ENCODE results near the gene ZBTB22.
A peak's percentile ranks its signal among the peaks of the same experiment; 100 is the strongest.
"Not testable (repeated sequence)": the region's sequence is repeated elsewhere in the genome, so short reads cannot be mapped to it uniquely, and the experiment has no call there.

Gene ZBTB22, protein sequence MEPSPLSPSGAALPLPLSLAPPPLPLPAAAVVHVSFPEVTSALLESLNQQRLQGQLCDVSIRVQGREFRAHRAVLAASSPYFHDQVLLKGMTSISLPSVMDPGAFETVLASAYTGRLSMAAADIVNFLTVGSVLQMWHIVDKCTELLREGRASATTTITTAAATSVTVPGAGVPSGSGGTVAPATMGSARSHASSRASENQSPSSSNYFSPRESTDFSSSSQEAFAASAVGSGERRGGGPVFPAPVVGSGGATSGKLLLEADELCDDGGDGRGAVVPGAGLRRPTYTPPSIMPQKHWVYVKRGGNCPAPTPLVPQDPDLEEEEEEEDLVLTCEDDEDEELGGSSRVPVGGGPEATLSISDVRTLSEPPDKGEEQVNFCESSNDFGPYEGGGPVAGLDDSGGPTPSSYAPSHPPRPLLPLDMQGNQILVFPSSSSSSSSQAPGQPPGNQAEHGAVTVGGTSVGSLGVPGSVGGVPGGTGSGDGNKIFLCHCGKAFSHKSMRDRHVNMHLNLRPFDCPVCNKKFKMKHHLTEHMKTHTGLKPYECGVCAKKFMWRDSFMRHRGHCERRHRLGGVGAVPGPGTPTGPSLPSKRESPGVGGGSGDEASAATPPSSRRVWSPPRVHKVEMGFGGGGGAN

DNA sequence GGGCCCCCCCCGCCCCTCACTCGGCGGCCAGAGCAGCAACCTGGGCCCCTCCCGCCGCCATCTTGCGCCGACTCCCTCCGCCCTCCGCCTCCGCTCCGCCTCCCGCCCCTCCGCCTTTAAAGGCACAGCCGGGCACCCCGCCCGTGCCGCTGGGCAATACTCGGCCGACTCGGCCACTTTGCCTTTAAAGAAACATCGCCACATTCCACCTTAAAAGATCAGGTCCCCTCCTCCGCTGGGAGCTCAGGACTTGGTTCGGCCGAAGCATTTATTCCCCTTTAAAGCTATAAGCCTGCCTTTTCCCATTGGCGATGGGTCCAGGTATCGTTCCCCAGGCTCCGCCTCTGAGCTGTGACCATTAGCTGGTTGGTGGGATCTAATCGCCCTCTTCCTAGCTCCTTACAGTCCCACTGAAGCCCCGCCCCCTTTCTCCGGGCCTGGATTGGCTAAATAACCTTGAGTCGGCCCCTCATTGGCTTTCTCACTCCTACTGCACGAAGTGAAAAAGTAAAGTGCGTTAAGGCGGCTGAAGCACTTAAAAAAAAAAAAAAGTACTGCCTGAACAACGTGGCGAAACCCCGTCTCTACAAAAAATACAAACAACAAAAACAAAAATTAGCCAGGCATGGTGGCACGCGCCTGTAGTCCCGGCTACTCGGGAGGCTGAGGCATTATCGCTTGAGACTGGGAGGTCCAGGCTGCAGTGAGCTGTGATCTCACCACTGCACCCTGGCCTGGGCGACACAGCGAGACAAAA, at the start of gene ZBTB22:
ZBTB22 (minus strand) TSS at position 76 of the 757 bp plus-strand sequence. CDS start 828 bp downstream, outside the sequence.
- peak; percentile 99 for DNase-seq (ENCODE audit: low read depth, low spot score)

DNA sequence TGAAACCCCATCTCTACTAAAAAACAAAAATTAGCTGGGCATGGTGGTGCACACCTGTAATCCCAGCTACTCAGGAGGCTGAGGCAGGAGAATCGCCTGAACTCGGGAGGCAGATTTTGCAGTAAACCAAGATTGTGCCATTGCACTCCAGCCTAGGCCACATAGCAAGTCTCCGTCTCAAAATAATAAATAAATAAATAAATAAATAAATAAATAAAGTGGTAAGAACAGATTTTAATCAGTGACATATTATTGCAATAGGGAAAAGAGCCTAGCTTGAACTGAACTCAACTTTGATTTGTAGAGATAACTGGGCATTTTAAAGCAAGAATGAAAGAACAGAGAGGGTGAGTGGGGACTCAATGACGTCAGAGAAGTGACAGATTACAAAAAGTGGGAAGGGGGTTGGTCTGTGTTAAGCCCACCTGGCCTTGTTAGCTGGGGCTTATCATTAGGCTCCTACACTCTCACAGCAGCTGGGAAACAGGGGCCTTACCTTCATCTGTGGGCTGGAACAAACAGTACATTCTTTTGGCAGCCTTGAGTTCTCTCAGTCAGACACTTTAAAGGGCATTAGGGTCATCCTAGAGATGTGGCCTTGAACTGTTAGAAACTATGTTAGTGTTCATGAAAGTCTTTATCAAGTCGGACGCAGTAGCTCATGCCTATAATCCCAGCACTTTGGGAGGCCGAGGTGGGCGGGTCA, 49.6 kb upstream of the ZBTB22 start:
- DNase-seq (ENCODE audit: low read depth, low spot score), result no peak

DNA sequence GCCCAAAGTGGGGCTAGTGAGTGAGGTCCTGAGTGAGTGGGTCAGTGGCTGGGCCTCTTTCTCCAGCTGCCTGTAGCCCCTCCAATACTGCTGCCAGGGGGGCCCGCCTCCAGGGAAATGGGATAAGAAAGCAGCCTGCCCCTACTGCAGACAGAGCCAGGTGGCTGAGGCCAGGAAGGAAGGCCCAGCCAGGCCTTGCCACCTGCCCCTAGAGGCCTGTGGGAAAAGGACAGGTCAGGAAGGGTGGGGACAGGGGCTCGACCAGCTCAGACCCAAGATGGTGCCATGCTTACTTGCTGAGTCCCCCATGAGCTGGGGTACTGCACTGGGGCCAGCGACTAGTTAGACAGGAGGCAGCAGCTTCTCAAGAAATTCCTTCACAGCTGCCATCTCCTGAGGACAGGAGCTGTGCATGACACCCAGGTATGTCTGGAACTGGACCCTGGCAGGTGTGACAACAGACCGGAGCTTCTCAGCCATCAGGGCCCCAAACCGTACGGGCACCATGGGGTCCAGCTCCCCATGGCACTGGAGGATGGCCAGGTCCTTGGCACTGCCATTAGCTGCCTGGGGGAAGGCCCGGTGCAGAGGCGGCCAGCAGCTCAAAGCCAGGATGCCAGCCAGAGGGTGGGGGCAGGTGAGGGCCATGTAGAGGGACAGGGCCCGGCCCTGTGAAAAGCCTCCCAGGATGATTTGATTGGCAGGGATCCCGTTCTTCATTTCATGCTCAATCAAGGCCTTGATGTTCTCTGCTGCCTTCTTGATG, 47.8 kb upstream of the ZBTB22 start:
- peak; percentile 24 for DNase-seq (ENCODE audit: low read depth, low spot score)

DNA sequence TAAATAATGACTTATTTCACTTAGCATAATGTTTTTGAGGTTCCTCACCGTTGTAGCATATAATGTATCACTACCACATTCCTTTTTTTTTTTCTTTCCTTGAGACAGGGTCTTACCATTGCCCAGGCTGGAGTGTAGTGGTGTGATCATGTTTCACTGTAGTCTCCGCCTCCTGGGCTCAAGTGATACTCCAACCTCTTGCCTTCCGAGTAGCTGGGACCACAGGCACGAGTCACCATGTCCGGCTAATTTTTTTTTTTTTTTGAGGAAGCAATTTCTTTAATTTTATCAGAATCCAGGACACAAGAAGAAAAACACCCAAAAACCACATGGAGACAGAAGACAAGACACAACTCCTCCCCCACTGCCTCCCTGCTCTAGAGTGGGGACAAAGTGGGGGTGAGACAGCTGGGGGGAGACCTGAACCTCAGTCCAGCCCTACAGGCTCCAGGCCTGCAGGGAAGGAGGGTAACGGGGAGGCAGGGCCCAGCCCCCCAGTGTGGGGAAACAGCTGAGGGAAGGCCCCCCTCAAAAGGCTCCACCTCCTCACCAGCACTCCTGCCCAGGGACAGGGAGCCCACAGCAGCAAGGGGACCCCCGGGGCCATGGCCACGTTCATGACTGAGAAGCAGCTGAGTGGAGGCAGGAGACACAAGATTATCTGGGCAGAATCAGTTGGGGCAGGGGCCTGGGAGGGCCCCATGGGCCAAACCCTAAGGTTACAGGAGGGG, 47.1 kb upstream of the ZBTB22 start:
- peak; percentile 70 for DNase-seq (ENCODE audit: low read depth, low spot score)

DNA sequence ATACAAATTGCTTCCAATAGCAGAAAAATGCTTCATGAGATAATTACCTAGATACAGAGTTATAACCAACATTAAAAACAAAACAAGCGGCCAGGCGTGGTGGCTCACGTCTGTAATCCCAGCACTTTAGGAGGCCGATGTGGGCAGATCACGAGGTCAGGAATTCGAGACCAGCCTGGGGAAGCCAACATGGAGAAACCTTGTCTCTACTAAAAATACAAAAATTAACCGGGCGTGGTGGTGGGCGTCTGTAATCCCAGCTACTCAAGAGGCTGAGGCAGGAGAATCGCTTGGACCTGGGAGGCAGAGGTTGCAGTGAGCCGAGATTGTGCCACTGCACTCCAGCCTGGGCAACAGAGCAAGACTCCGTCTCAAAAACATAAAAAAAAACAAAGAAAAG, 45.9 kb upstream of the ZBTB22 start:
- DNase-seq (ENCODE audit: low read depth, low spot score), result not testable (repeated sequence)

DNA sequence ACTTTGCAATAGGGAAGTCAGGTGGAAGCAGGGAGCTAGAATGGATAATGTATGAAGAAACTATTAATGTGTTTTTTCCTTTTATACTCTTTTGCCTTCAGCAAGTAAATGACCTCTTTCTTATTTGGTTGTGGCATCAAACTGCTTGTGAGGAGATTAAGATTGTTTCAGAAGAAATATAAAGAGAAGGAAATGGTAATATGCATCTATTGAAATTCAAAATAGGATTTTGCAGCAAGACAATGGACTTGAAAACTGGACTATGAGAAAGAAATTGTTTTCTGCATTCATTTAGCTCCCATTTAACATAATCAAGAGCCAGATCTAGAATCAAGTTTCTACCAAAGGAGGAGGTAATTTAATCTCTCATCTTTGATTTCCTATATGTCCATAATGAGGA, 41.8 kb upstream of the ZBTB22 start:
- DNase-seq (ENCODE audit: low read depth, low spot score), result no peak

DNA sequence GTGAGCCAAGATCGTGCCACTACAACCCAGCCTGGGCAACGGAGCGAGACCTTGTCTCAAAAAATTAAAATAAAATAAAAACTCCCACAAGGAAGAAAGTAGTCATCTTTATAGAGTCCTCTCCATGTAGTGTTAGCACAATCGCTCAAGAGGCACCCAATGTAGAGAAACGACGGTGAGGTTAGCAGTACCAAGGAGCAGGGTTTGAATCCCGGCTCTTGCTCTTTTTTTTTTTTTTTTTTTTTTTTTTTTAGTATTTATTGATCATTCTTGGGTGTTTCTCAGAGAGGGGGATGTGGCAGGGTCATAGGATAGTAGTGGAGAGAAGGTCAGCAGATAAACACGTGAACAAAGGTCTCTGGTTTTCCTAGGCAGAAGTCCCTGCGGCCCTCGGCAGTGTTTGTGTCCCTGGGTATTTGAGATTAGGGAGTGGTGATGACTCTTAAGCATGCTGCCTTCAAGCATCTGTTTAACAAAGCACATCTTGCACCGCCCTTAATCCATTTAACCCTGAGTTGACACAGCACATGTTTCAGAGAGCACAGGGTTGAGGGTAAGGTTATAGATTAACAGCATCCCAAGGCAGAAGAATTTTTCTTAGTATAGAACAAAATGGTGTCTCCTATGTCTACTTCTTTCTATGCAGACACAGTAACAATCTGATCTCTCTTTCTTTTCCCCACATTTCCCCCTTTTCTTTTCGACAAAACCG, 39.8 kb upstream of the ZBTB22 start:
- DNase-seq (ENCODE audit: low read depth, low spot score), result not testable (repeated sequence)

DNA sequence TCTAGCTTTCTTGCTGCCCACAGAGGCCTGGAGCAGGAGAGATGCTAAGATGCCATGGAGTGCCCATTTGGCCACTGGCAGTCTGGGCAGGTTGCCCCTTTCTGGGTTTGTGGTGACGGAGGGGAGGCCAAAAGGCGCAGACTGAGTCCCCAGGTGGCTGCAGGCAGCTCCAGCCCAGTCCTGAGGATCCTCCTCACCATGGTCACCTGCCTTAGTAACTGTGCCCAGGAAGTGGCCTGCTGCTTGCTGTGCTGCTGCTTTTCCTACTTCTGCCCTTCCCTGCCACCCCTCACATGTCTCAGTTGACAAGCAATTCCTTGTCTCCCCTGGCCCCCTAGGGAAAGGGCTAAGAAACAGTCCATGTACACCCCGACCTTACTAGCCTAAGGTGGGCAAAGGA, 38.8 kb upstream of the ZBTB22 start:
- no peak for DNase-seq (ENCODE audit: low read depth, low spot score)

DNA sequence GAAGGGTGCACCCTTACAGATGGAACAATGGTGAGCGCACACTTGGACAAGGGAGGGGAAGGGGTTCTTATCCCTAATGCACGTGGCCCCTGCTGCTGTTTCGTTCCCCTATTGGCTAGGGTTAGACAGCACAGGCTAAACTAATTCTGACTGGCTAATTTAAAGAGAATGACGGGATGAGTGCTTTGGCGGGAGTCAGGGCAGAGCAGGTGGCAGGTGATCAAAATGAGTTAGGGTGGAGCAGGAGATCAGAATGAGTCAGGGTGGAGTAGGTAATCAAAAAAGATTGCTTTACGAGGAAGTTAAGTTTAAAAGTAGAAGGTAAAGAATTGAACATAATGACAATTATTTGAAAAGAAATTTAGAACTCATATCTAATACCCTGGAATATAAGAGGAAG, 38.3 kb upstream of the ZBTB22 start:
- DNase-seq (ENCODE audit: low read depth, low spot score), result not testable (repeated sequence)

DNA sequence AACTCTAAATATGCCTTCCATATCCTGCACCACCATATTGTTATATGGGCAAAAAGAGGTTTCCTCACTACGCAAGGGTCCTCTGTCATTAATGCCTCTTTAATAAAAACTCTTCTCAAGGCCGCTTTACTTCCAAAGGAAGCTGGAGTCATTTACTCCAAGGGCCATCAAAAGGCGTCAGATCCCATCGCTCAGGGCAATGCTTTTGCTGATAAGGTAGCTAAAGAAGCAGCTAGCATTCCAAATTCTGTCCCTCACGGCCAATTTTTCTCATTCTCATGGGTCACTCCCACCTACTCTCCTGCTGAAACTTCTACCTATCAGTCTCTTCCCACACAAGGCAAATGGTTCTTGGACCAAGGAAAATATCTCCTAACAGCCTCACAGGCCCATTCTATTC, 30.3 kb upstream of the ZBTB22 start:
- no peak for DNase-seq (ENCODE audit: low read depth, low spot score)

DNA sequence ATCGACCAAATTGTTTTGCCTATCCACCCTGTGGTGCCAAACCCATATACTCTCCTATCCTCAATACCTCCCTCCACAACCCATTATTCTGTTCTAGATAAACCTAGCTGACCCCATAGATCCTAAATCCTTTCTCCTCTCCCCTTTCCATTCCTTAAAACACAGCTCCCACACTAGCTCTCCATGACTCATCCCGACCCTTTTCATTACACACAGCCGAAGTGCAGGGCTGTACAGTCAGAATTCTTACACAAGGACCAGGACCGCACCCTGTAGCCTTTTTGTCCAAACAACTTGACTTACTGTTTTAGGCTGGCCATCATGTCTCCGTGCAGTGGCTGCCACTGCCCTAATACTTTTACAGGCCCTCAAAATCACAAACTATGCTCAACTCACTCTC, 29.4 kb upstream of the ZBTB22 start:
- not testable (repeated sequence) for DNase-seq (ENCODE audit: low read depth, low spot score)

DNA sequence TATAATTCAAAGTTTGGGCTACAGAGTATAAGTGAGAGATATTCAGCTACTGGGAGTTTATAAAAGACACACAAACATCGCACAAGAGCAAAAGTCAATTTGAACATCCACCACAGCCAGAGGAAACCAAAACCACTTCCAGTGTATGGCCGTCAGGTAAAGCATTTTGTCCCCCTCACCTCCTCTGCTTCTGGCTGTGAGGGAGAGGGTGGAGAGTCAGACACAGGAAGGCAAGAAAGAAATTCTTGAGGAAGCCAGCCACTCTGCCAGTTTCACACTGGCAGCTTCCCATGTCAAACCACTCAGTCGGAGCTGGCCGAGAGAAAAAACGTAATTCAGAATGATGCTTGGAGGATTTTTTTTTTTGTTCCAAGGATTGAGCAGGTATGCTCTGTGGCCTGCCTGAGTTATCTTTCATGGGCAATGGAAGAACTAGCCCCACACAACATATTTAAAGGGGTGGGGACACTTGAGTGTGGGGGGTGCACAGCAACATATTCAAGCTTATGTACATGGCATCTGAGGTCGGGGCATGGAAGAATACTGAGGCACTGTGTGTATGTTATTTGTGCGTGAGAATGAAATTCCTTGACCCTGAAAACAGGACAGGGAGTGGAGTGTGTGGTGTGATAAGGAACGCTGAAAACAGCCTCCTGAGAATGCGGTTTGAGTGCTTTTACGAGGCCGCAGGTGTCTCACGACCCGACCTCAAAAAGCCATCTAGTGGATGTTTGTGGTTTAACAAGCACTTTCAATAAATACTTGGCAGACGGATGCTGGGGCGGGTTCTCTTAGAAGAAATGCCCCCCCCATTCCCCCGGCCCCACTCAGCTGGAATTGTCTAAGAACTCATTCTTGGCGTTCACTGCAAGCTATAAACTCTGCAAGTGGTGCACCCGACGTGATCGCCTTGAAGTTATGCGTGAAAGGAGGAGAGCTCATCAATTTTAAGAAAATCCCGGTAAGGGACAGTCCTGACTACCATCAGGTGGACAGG, 27.5 kb upstream of the ZBTB22 start:
- DNase-seq (ENCODE audit: low read depth, low spot score), result peak; percentile 81

DNA sequence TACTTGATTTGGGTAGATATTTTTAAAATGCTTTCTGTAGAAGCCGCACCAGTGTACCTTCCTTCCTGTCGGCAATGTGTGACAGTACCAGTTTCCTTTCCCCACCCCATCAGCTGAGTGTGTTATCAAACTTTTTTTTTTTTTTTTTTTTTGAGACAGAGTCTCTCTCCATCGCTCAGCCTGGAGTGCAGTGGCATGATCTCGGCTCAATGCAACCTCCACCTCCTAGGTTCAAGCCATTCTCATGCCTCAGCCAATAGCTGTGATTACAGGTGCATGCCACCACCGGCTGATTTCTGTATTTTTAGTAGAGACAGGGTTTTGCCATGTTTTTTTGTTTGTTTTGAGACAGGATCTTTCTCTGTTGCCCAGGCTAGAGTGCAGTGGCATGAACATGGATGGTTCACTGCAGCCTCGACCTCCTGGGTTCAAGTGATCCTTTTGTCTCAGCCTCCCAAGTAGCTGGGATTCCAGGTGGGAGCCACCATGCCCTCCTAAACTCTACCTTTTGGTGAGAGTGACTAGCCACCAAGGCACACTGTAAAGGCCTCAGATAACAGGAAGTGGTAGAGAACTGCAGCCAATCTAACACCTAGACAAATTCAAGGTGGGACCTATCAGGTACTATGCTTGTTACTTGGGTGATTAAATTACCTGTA, 26.5 kb upstream of the ZBTB22 start:
- DNase-seq (ENCODE audit: low read depth, low spot score), result no peak

DNA sequence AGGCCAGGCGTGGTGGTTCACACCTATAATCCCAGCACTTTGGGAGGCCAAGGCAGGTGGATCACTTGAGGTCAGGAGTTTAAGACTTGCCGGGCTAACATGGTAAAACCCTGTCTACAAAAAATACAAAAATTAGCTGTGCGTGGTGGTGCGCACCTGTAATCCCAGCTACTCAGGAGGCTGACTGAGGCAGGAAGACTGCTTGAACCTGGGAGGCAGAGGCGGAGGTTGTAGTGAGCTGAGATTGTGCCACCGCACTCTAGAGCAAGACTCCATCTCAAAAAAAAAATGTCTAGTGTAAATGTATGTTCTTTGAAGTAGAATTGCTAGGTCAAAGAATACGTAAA, 26.0 kb upstream of the ZBTB22 start:
- not testable (repeated sequence) for DNase-seq (ENCODE audit: low read depth, low spot score)

DNA sequence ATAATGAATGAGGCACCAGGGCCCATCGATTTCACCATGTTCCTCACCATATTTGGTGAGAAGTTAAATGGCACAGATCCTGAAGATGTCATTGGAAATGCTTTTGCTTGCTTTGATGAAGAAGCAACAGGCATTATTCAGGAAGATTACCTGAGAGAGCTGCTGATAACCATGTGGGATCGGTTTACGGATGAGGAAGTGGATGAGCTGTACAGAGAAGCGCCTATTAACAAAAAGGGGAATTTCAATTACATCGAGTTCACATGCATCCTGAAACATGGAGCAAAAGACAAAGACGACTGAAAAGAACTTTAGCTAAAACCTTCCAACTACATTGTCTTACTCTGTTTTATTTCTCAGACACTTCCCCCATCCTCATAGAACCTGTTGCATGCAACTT, 21.6 kb upstream of the ZBTB22 start:
- no peak for DNase-seq (ENCODE audit: low read depth, low spot score)

DNA sequence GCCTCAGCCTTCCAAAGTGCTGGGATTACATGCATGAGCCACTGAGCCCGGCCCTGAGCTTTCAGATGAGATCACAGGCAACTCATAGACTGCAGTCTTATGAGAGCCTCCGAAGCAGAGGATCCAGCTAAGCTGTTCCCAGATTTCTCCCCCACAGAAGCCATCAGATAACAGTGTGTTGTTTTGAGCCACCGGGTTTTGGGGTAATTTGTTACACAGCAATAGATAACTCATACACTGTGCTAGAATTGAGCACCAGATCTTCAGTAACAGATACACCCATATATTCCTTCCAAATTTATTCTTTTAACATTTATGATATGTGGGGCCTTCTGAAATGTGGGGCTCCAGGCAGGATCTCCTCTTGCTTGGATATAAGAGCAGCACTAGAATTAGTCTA, 19.0 kb upstream of the ZBTB22 start:
- no peak for DNase-seq (ENCODE audit: low read depth, low spot score)

DNA sequence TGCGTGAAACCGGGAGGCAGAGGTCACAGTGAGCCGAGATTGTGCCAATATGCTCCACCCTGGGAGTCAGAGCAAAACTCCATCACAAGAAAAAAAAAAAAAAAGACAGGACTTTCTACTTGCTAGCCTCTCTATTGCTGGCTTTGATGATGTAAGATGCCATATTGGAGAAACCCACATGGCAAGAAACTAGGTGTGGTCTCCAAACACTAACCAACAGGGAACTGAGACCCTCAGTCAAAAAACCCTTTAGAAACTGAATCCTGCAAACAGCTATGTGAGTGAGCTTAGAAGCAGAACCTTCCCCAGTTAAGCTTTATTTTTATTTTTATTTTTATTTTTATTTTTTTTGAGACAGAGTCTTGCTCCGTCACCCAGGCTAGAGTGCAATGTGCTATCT, 18.4 kb upstream of the ZBTB22 start:
- DNase-seq (ENCODE audit: low read depth, low spot score), result no peak

DNA sequence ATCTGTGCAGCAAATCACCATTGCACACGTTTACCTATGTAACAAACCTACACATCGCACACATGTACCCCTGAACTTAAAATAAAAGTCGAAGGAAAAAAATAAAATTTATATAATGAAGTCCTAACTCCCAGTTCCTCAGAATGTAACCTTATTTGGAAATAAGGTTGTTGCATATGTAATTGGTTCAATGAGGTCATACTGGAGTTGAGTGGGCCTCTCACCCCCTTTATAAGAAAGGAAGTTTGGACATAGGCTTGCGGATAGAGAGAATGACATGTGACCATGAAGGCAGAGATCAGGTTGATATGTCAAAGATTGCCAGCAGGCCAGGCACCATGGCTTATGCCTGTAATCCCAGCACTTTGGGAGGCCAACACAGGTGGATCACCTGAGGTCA, 16.1 kb upstream of the ZBTB22 start:
- no peak for DNase-seq (ENCODE audit: low read depth, low spot score)

Data from ELF-1 (cell line).